HepG2 (cell line): ENCODE results near the gene TMEM14A. TPM values are rescaled to one million over a fixed set of nuclear protein-coding genes. Genes with fewer than 3 reads are reported as not detected.

Experiments
- ATAC-seq: fragments of 200-7000 bp; cut with Tn5 transposase; 3 replicates; pipeline ENCODE4 v1.9.1; 2020; ENCODE audit warnings: mild to moderate bottlenecking, moderate library complexity
- BruUV-seq: library from RNA; stranded (reverse); fragments of 400-500 nt; replicated peaks from 2 replicates; lab custom pipeline; 2021; lab: Mats Ljungman, UMichigan
- CTCF ChIA-PET: fragments of 300-600 bp; formaldehyde crosslinking; extraction: SDS; loops from one replicate; lab custom pipeline; 2021; ENCODE audit warnings: low total read pairs, inconsistent platforms, low intra/inter-chr PET ratio; lab: Yijun Ruan, JAX
- POLR2A ChIA-PET: fragments of 350-600 bp; sonication (Branson Sonifier 250); formaldehyde crosslinking; loops from one replicate; lab custom pipeline; 2020; ENCODE audit warnings: antibody characterized with exemption, inconsistent platforms; lab: Yijun Ruan, JAX
- DNase-seq: peaks from one replicate; pipeline ENCODE4 v3.0.0-alpha.2; 2015; ENCODE audit warnings: low spot score
- FAIRE-seq: peaks from 3 replicates; lab custom pipeline; 2011; peaks lifted over from hg19 to GRCh38; lab: Jason Lieb, UNC
- H2AFZ ChIP-seq: one replicate; pipeline ENCODE4 v1.6.1; 2011; ENCODE audit warnings: low read length, inconsistent platforms
- H3K27ac ChIP-seq: fragments of 300-600 bp; 3 replicates; pipeline ENCODE4 v1.8.0; 2011; ENCODE audit warnings: mixed run types, mild to moderate bottlenecking, mixed read lengths, low read length, inconsistent platforms; ENCODE audit not compliant: insufficient read depth; ENCODE audit errors: extremely low read length
- H3K27me3 ChIP-seq, 2 experiments: fragments of 200-600 bp in 1 of 2; 2 replicates in 1 of 2; 3 replicates in 1 of 2; pipeline versions ENCODE4 v1.6.0 to v1.8.0; 2011; ENCODE audit warnings: low read length in 2 of 2, mild to moderate bottlenecking in 2 of 2, moderate library complexity in 2 of 2, inconsistent platforms in 1 of 2; ENCODE audit not compliant: insufficient read depth in 2 of 2, control insufficient read depth in 1 of 2
- H3K36me3 ChIP-seq, 2 experiments: fragments of 200-600 bp in 1 of 2; replicated peaks in 1 of 2; 2 replicates in 1 of 2; 3 replicates in 1 of 2; pipeline versions ENCODE4 v1.5.1 to v1.8.0; 2011; ENCODE audit warnings: low read length in 2 of 2, inconsistent platforms in 1 of 2; ENCODE audit not compliant: insufficient read depth in 2 of 2, control insufficient read depth in 1 of 2
- H3K4me1 ChIP-seq: 2 replicates; pipeline ENCODE4 v1.5.1; 2012; ENCODE audit warnings: low read length, inconsistent platforms; ENCODE audit not compliant: insufficient read depth
- H3K4me2 ChIP-seq: 2 replicates; pipeline ENCODE4 v1.6.0; 2011; ENCODE audit warnings: low read depth, low read length, inconsistent platforms
- H3K4me3 ChIP-seq, 3 experiments: fragments of 200-600 bp in 1 of 3; sonication (generic), shearing (Covaris generic) in 1 of 3; replicated peaks in 1 of 3; 2 replicates each; pipeline ENCODE4 v1.5.1; 2011 to 2016; ENCODE audit warnings: low read length in 3 of 3, inconsistent platforms in 2 of 3, low read depth in 2 of 3, mild to moderate bottlenecking in 2 of 3, control low read depth in 1 of 3, mixed read lengths in 1 of 3; ENCODE audit not compliant: insufficient read depth in 1 of 3
- H3K79me2 ChIP-seq: one replicate; pipeline ENCODE4 v1.6.1; 2011; ENCODE audit warnings: low read length, inconsistent platforms; ENCODE audit not compliant: insufficient read depth
- H3K9ac ChIP-seq: 2 replicates; pipeline ENCODE4 v1.6.0; 2011; ENCODE audit warnings: mild to moderate bottlenecking, low read depth, low read length, inconsistent platforms; ENCODE audit not compliant: insufficient read depth
- H3K9me3 ChIP-seq: 2 replicates; pipeline ENCODE4 v1.5.1; 2012; ENCODE audit warnings: mild to moderate bottlenecking, low read length
- H4K20me1 ChIP-seq: 2 replicates; pipeline ENCODE4 v1.6.0; 2011; ENCODE audit warnings: inconsistent platforms, mild to moderate bottlenecking, low read length, moderate library complexity; ENCODE audit not compliant: insufficient read depth
- FLYWCH1 ChIP-seq: sonication (generic); formaldehyde crosslinking; IDR thresholded peaks from 2 replicates; pipeline ENCODE4 v1.8.1; 2023; ENCODE audit warnings: mild to moderate bottlenecking, missing genetic modification reagents
- FOXO4 ChIP-seq: sonication (generic); formaldehyde crosslinking; conservative IDR thresholded peaks from 2 replicates; pipeline ENCODE4 v1.8.1; 2023; ENCODE audit warnings: missing genetic modification reagents
- PHF5A ChIP-seq: IDR thresholded peaks from one replicate; pipeline ENCODE4 v1.6.1; 2018; ENCODE audit warnings: low read depth, missing genetic modification reagents; ENCODE audit not compliant: unreplicated experiment
- POLR2A ChIP-seq, 2 experiments: IDR thresholded peaks; 2 replicates each; pipeline ENCODE4 v1.6.1; 2011; ENCODE audit warnings: low read depth in 2 of 2, low read length in 2 of 2, mild to moderate bottlenecking in 1 of 2, moderate library complexity in 1 of 2; ENCODE audit not compliant: insufficient read depth in 1 of 2
- RORA ChIP-seq: sonication (generic); formaldehyde crosslinking; IDR thresholded peaks from 2 replicates; pipeline ENCODE4 v1.5.0; 2020; ENCODE audit warnings: mild to moderate bottlenecking, missing genetic modification reagents, moderate library complexity
- ZNF414 ChIP-seq: sonication (generic); formaldehyde crosslinking; IDR thresholded peaks from 2 replicates; pipeline ENCODE4 v1.5.0; 2020; ENCODE audit warnings: missing genetic modification reagents
- ZNF574 ChIP-seq: sonication (generic); formaldehyde crosslinking; IDR thresholded peaks from 2 replicates; pipeline ENCODE4 v1.4.0; 2020; ENCODE audit warnings: missing genetic modification reagents
- WGBS: methylation state at CpG from one replicate; pipeline ENCODE4 v1.1.6; 2017; ENCODE audit warnings: low lambda C conversion rate; 5-methylcytosine and 5-hydroxymethylcytosine counted together
- in situ Hi-C: cut with HindIII; loops from 2 replicates; pipeline ENCODE4 v1.10.0; 2017; ENCODE audit warnings: low pct_unique_long_range_greater_than_20kb; ENCODE audit not compliant: extremely low pct_ligation_motif_present
- intact Hi-C: fragments of 100-400 bp; cut with micrococcal nuclease; formaldehyde crosslinking; loops from one replicate; pipeline ENCODE4 v1.10.0; 2022; ENCODE audit not compliant: unreplicated experiment
- polyA plus RNA-seq, 8 experiments: library from polyadenylated mRNA; depleted of rRNA in 3 of 8; stranded (reverse) in 7 of 8; unstranded in 1 of 8; fragments of >200 nt; fragmentation: Illumina TruSeq in 4 of 8; extraction: Trizol in 4 of 8; gene quantifications; 2 replicates each; pipeline versions ENCODE4 v1.2.1 to v1.2.3, GENCODE V29; 2011 to 2016; ENCODE audit warnings: low read depth in 4 of 8, missing spikeins in 1 of 8, mixed read lengths in 1 of 8; ENCODE audit not compliant: insufficient read depth in 1 of 8
- total RNA-seq, 5 experiments: library from RNA; depleted of rRNA; stranded (reverse); fragments of >200 nt; fragmentation: Illumina TruSeq; extraction: Trizol; gene quantifications; 2 replicates each; pipeline ENCODE4 v1.2.3, GENCODE V29; 2016; ENCODE audit warnings: low read depth in 1 of 5
- TF ChIP-seq, protein P1 (sequence below): sonication (generic); formaldehyde crosslinking; IDR thresholded peaks from 2 replicates; pipeline ENCODE4 v1.5.0; 2020; ENCODE audit warnings: missing genetic modification reagents
- TF ChIP-seq, protein P2 (sequence below): IDR thresholded peaks from 2 replicates; pipeline ENCODE4 v1.6.1; 2016; ENCODE audit warnings: low read depth, control low read depth
- TF ChIP-seq, protein P3 (sequence below): sonication (generic); formaldehyde crosslinking; IDR thresholded peaks from 2 replicates; pipeline ENCODE4 v1.8.1; 2023; ENCODE audit warnings: mild to moderate bottlenecking, moderate library complexity, missing genetic modification reagents

The TMEM14A gene
- total and polyA plus RNA-seq, 2 of the 13 experiments (the other 11 are each of a cell fraction or from before 2014, with no cell fraction given): 24.6 to 73.7 TPM

GRCh38 chr6:52664991-52665686, 5.8 kb upstream of the TMEM14A start:
- Histone ChIP-seq H4K20me1 (no peaks in the 10 kb centered on the region), H3K9me3 (no peaks in the 10 kb centered on the region), H3K4me3 (peak overlapping the region; percentile 72 to 89 (median 89)), H3K4me2 (peak overlapping the region; percentile 95), H3K27ac (peak overlapping the region; percentile 64), H3K27me3 (no peaks in the 10 kb centered on the region; a peak in 1 of 5 replicates), H3K9ac (peak overlapping the region; percentile 69), H3K4me1 (peaks cover 57% of the 10 kb centered on the region), H3K79me2 (peaks cover 26% of the 10 kb centered on the region), H2AFZ (peak overlapping the region; percentile 42), H3K36me3 (peaks cover 0 to 1% of the 10 kb centered on the region in 2 experiments; a peak in 1 of 5 replicates)
- ATAC-seq (peak; percentile 6; the same call in 2 of the 3 replicates), FAIRE-seq (no peak), DNase-seq (no peak)
- POLR2A ChIA-PET: interaction anchor here (0.8 to 1.5 kb wide), 6 partner anchors 13 to 245 kb away, joined by 3 to 7 read pairs (median 4); partner anchors contain the start of gene EFHC1
- no TSS peak for BruUV-seq
- CTCF ChIA-PET: interaction anchor here (0.6 to 4.6 kb wide), 3 partner anchors 53 to 257 kb away, joined by 3 to 79 read pairs (median 39); no protein-coding TSS in a partner anchor
- in situ Hi-C loops: loop anchor here (5.0 to 25.0 kb wide), 4 partner anchors 68 to 503 kb away; partner anchors contain the start of gene MCM3
- intact Hi-C loops: loop anchor here (1.0 to 10.0 kb wide), 3 partner anchors 67 to 380 kb away; partner anchors contain the start of gene MCM3
- WGBS: 2% methylated on average over 10 of the region's 10 CpGs
- TF ChIP-seq, protein P1, sequence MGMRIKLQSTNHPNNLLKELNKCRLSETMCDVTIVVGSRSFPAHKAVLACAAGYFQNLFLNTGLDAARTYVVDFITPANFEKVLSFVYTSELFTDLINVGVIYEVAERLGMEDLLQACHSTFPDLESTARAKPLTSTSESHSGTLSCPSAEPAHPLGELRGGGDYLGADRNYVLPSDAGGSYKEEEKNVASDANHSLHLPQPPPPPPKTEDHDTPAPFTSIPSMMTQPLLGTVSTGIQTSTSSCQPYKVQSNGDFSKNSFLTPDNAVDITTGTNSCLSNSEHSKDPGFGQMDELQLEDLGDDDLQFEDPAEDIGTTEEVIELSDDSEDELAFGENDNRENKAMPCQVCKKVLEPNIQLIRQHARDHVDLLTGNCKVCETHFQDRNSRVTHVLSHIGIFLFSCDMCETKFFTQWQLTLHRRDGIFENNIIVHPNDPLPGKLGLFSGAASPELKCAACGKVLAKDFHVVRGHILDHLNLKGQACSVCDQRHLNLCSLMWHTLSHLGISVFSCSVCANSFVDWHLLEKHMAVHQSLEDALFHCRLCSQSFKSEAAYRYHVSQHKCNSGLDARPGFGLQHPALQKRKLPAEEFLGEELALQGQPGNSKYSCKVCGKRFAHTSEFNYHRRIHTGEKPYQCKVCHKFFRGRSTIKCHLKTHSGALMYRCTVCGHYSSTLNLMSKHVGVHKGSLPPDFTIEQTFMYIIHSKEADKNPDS: peak; percentile 35; the same call in 1 of the 2 replicates
- TF ChIP-seq ZNF414 (CRISPR knock-in tag) (0 out of 2 replicates have a peak, but pooled peaks have one; percentile 48), PHF5A (no peak), ZNF574 (no peak), FOXO4 (CRISPR knock-in tag) (peak; percentile 88; the same call in 1 of the 2 replicates), POLR2A (IDR thresholded peaks at IDR 0.05; ENCODE audit: insufficient read depth in 1 of 2, low read depth in 2 of 2, low read length in 2 of 2) (no peak), FLYWCH1 (CRISPR knock-in tag) (no peak), RORA (CRISPR knock-in tag) (0 out of 2 replicates have a peak, but pooled peaks have one; percentile 52)
- TF ChIP-seq, protein P2, sequence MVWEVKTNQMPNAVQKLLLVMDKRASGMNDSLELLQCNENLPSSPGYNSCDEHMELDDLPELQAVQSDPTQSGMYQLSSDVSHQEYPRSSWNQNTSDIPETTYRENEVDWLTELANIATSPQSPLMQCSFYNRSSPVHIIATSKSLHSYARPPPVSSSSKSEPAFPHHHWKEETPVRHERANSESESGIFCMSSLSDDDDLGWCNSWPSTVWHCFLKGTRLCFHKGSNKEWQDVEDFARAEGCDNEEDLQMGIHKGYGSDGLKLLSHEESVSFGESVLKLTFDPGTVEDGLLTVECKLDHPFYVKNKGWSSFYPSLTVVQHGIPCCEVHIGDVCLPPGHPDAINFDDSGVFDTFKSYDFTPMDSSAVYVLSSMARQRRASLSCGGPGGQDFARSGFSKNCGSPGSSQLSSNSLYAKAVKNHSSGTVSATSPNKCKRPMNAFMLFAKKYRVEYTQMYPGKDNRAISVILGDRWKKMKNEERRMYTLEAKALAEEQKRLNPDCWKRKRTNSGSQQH: 0 out of 2 replicates have a peak, but pooled peaks have one; percentile 36
- TF ChIP-seq, protein P3, sequence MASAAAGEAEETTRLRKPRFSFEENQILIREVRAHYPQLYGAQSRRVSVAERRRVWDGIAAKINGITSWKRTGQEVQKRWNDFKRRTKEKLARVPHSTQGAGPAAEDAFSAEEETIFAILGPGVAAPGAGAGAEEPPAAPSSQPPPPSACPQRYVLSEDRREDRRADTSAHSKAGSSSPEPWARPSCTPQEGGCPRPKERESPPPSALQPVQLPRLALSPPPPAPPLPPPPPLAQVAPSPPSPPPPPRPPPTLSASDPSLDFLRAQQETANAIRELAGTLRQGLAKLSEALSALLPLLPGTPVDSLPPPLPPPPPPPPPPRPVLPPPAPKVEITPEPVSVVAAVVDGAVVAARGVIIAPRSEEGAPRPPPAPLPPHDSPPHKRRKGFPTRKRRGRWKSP (CRISPR knock-in tag): peak; percentile 17; the same call in 1 of the 2 replicates
